GM19397 (cell line): ENCODE measurements around the gene AR.

Source experiments
- ATAC-seq: cut with Tn5 transposase; IDR thresholded peaks from one replicate; pipeline ENCODE4 v1.9.1; 2021; ENCODE audit warnings: mild to moderate bottlenecking, moderate library complexity; ENCODE audit not compliant: unreplicated experiment

The AR gene, protein sequence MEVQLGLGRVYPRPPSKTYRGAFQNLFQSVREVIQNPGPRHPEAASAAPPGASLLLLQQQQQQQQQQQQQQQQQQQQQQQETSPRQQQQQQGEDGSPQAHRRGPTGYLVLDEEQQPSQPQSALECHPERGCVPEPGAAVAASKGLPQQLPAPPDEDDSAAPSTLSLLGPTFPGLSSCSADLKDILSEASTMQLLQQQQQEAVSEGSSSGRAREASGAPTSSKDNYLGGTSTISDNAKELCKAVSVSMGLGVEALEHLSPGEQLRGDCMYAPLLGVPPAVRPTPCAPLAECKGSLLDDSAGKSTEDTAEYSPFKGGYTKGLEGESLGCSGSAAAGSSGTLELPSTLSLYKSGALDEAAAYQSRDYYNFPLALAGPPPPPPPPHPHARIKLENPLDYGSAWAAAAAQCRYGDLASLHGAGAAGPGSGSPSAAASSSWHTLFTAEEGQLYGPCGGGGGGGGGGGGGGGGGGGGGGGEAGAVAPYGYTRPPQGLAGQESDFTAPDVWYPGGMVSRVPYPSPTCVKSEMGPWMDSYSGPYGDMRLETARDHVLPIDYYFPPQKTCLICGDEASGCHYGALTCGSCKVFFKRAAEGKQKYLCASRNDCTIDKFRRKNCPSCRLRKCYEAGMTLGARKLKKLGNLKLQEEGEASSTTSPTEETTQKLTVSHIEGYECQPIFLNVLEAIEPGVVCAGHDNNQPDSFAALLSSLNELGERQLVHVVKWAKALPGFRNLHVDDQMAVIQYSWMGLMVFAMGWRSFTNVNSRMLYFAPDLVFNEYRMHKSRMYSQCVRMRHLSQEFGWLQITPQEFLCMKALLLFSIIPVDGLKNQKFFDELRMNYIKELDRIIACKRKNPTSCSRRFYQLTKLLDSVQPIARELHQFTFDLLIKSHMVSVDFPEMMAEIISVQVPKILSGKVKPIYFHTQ

DNA sequence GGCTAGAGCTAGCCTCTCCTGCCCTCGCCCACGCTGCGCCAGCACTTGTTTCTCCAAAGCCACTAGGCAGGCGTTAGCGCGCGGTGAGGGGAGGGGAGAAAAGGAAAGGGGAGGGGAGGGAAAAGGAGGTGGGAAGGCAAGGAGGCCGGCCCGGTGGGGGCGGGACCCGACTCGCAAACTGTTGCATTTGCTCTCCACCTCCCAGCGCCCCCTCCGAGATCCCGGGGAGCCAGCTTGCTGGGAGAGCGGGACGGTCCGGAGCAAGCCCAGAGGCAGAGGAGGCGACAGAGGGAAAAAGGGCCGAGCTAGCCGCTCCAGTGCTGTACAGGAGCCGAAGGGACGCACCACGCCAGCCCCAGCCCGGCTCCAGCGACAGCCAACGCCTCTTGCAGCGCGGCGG lies at the start of gene AR:
TSS of gene AR (plus strand) at position 204 of the 400 bp plus-strand sequence. CDS start 1,126 bp downstream, outside the sequence.
- no peak for ATAC-seq

DNA sequence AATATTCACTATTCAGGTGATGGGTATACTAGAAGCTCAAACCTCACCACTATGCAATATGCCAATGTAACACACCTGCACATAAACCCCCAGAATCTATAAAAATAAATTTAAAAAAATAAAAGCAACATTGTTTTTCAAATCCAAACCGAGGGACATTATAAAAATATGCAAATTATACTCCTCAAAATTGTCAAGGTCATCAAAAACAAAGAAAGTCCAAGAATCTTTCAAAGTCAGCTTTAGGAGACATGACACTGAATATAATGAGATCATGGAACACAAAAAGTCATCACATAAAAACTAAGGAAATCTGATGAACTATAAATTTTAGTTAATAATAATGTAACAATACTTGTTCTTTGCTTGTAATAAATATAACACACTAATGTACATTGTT lies 43.2 kb upstream of the AR start:
- ATAC-seq, result no peak

GRCh38 chrX:67503004-67503403 lies 40.8 kb upstream of the AR start:
- no peak for ATAC-seq

- ATAC-seq, result no peak
Measured at GRCh38 chrX:67503453-67503852, 40.4 kb upstream of the AR start.

GRCh38 chrX:67520671-67521070 lies 23.1 kb upstream of the AR start:
- no peak for ATAC-seq

DNA sequence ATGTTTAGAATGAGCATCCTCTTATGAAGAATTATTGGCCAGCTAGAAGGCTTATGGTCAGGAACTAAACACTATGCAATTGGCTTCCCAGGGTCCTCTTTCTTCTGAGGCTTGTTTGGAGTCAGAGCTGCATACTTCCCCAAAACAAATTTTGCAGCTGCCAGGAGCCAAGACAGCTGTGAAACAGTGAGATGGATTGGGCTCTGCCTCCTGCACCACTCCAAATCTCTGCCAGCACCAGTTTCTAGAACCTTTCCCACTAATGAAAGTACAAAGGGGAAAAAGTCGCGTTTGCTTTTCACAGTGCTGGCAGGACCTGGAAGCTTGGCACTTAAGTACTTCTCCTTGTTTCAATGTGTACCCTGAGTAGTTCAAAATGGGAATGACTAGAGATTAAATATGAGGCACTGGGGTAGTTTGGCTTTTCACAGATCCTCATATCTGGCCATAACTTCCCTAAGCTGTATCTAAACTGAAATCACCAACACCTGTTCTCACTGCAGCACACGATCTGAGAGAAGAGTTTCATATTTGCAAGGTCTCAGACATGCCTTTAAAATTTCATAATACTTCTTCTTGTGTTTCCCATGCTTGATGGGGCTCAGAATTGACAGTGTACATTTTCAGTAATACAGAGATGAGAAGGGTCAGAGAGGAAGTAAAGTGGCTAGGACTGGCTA lies 20.7 kb upstream of the AR start:
- no peak for ATAC-seq

GRCh38 chrX:67523932-67524331 lies 19.9 kb upstream of the AR start:
- no peak for ATAC-seq

GRCh38 chrX:67524428-67524827 lies 19.4 kb upstream of the AR start:
- ATAC-seq, result no peak

GRCh38 chrX:67524950-67525691 lies 18.7 kb upstream of the AR start:
- ATAC-seq, result no peak

- no peak for ATAC-seq
Measured at GRCh38 chrX:67536564-67536963, 7.3 kb upstream of the AR start.

DNA sequence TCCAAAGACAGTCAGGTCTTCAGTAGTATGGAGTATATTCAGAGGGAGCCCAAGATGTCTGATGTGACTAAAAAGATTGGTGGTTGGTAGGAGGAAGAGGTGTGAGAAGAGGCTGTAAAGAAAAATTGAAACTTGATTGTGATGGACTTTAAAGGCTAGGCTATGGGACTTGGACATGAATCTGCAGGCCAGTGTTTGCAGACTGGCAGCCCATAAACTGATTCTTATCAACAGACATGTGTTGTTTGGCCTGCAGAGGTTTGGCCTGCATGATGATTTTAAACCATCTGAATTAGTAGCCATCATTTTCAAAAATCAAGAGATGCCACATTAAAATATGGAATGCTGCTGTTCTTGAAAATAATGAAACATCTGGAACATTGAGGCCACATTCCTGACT lies 5.4 kb upstream of the AR start:
- ATAC-seq, result no peak

GRCh38 chrX:67544281-67545035 lies 637 bp downstream of the AR start:
- no peak for ATAC-seq

DNA sequence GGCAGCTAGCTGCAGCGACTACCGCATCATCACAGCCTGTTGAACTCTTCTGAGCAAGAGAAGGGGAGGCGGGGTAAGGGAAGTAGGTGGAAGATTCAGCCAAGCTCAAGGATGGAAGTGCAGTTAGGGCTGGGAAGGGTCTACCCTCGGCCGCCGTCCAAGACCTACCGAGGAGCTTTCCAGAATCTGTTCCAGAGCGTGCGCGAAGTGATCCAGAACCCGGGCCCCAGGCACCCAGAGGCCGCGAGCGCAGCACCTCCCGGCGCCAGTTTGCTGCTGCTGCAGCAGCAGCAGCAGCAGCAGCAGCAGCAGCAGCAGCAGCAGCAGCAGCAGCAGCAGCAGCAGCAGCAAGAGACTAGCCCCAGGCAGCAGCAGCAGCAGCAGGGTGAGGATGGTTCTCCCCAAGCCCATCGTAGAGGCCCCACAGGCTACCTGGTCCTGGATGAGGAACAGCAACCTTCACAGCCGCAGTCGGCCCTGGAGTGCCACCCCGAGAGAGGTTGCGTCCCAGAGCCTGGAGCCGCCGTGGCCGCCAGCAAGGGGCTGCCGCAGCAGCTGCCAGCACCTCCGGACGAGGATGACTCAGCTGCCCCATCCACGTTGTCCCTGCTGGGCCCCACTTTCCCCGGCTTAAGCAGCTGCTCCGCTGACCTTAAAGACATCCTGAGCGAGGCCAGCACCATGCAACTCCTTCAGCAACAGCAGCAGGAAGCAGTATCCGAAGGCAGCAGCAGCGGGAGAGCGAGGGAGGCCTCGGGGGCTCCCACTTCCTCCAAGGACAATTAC lies 1.4 kb downstream of the AR start:
- ATAC-seq, result no peak

DNA sequence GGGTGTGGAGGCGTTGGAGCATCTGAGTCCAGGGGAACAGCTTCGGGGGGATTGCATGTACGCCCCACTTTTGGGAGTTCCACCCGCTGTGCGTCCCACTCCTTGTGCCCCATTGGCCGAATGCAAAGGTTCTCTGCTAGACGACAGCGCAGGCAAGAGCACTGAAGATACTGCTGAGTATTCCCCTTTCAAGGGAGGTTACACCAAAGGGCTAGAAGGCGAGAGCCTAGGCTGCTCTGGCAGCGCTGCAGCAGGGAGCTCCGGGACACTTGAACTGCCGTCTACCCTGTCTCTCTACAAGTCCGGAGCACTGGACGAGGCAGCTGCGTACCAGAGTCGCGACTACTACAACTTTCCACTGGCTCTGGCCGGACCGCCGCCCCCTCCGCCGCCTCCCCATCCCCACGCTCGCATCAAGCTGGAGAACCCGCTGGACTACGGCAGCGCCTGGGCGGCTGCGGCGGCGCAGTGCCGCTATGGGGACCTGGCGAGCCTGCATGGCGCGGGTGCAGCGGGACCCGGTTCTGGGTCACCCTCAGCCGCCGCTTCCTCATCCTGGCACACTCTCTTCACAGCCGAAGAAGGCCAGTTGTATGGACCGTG lies 2.2 kb downstream of the AR start:
- ATAC-seq, result no peak

DNA sequence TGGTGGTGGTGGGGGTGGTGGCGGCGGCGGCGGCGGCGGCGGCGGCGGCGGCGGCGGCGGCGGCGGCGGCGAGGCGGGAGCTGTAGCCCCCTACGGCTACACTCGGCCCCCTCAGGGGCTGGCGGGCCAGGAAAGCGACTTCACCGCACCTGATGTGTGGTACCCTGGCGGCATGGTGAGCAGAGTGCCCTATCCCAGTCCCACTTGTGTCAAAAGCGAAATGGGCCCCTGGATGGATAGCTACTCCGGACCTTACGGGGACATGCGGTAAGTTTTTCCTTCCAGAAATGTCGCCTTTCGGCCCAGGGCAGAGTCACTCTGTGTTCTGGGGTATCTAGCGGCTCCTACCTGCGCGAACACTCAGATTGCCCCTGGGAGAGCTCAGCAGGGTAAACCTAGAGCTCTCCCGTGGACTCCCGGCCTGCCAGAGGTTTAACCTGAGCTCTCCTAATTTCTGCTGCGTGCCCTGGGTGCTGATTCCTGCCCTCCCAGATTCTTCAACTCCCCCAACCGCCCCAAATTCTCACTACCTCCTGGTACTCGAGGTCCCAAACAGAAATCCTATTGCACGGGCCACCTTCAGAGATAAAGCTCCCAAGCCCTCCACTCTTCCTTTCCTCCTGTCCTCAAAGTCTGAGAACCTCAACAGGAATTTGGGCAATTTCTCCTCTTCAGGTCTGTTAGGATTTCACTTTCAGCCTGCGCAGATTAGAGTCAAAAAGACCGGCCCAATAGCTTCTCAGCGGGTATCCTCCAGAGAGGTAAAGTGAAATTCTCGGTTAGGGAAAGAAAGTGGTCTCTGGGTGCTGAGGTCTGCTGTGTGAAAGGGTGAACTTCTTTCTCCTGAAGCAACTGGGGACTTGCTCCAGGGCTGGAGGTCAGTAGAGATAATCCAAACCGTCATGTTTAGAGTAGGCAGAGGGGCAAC lies 2.9 kb downstream of the AR start:
- no peak for ATAC-seq

- ATAC-seq, result no peak
Measured at GRCh38 chrX:67555578-67556203, 11.9 kb downstream of the AR start.

GRCh38 chrX:67558267-67558666 lies 14.4 kb downstream of the AR start:
- no peak for ATAC-seq
